Muscle of leg (tissue), 11 donors: ENCODE measurements around the gene HTR3A. TPM values are rescaled to one million over a fixed set of nuclear protein-coding genes. Genes with fewer than 3 reads are reported as not detected.
A peak's percentile ranks its signal among the peaks of the same experiment; 100 is the strongest.

Experiments
- DNase-seq: peaks from one replicate; pipeline ENCODE4 v3.0.0; 2013
- H3K27ac ChIP-seq: one replicate; pipeline ENCODE4 v1.5.1; 2013; ENCODE audit warnings: mild to moderate bottlenecking, low read length, control low read depth
- H3K27me3 ChIP-seq: one replicate; pipeline ENCODE4 v1.6.1; 2013; ENCODE audit warnings: low read length; ENCODE audit not compliant: control insufficient read depth, insufficient read depth
- H3K36me3 ChIP-seq: one replicate; pipeline ENCODE4 v1.6.1; 2013; ENCODE audit warnings: low read length; ENCODE audit not compliant: control insufficient read depth, insufficient read depth
- H3K4me1 ChIP-seq: one replicate; pipeline ENCODE4 v1.6.1; 2013; ENCODE audit warnings: low read length; ENCODE audit not compliant: control insufficient read depth, insufficient read depth
- H3K4me3 ChIP-seq: one replicate; pipeline ENCODE4 v1.5.1; 2013; ENCODE audit warnings: low read length, control low read depth
- H3K9me3 ChIP-seq: replicated peaks from 2 replicates; pipeline ENCODE4 v1.6.1; 2013; ENCODE audit warnings: low read depth, low read length; ENCODE audit not compliant: control insufficient read depth
- WGBS: methylation state at CpG from one replicate; pipeline ENCODE4 v1.1.5; 2013; ENCODE audit warnings: missing lambda C conversion rate; ENCODE audit not compliant: insufficient coverage; 5-methylcytosine and 5-hydroxymethylcytosine counted together
- polyA plus RNA-seq, 8 donors: library from polyadenylated mRNA; unstranded; fragments of 120-200 nt; gene quantifications; one replicate each; pipeline versions ENCODE4 v1.2.1 to v1.2.3, GENCODE V29; 2013; ENCODE audit warnings: inconsistent platforms in 1 of 8, low replicate concordance in 1 of 8; ENCODE audit not compliant: insufficient read length in 8 of 8, insufficient read depth in 1 of 8
- total RNA-seq: library from RNA; stranded (reverse); fragments of 120-200 nt; gene quantifications from one replicate; pipeline ENCODE4 v1.2.4, GENCODE V29; 2013

Gene HTR3A
- total and polyA plus RNA-seq, 9 donors: 0.04 to 0.17 (median 0.10) TPM; not detected in 3

GRCh38 chr11:113947994-113948393 is 26.9 kb upstream of the HTR3A start:
- H3K27me3 ChIP-seq: peaks cover 20% of the 10 kb centered on the region
- no peak for DNase-seq

GRCh38 chr11:113949891-113950290 is 25.0 kb upstream of the HTR3A start:
- no CpG with 5 or more reads among the region's 4 CpGs for WGBS
- Histone ChIP-seq H3K4me3 (no peak overlapping the region), H3K4me1 (no peaks in the 10 kb centered on the region), H3K27me3 (peaks cover 22% of the 10 kb centered on the region), H3K36me3 (no peaks in the 10 kb centered on the region), H3K9me3 (no peaks in the 10 kb centered on the region), H3K27ac (no peak overlapping the region)
- DNase-seq: no peak

More at GRCh38 chr11:113947994-113948393, 26.9 kb upstream of the HTR3A start:
- H3K27ac ChIP-seq: no peak overlapping the region
- H3K4me3 ChIP-seq: no peak overlapping the region
- no peaks in the 10 kb centered on the region for H3K36me3 ChIP-seq
- no peaks in the 10 kb centered on the region for H3K9me3 ChIP-seq
- WGBS: no CpG with 5 or more reads among the region's 4 CpGs
- H3K4me1 ChIP-seq: no peaks in the 10 kb centered on the region

GRCh38 chr11:113951537-113951936 is 23.4 kb upstream of the HTR3A start:
- no peak for DNase-seq
- Histone ChIP-seq H3K9me3 (no peaks in the 10 kb centered on the region), H3K36me3 (no peaks in the 10 kb centered on the region), H3K4me1 (no peaks in the 10 kb centered on the region), H3K27ac (no peak overlapping the region), H3K4me3 (no peak overlapping the region), H3K27me3 (peaks cover 22% of the 10 kb centered on the region)
- 0% methylated on average over 1 of the region's 5 CpGs for WGBS

DNA sequence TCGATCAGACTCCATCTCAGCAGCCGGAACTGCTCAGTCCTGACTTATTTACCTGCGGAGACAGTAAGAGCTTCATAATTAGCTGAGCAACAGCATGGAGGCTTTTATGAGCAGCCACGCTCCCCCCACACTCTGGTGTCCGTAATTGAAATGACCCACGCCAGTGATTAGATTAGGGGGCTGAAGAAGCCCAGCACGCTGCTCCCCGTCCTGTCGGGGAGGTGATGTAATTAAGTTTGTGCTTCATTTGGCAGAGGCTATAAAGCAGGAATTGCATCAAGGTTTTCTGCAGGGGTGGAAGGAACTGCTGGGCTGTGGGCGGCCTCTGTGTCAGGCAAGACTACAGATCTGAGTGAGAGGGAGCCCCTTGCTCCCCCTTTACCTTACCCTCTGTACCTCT is 22.8 kb upstream of the HTR3A start:
- Histone ChIP-seq H3K27ac (no peak overlapping the region), H3K4me1 (no peaks in the 10 kb centered on the region)

DNA sequence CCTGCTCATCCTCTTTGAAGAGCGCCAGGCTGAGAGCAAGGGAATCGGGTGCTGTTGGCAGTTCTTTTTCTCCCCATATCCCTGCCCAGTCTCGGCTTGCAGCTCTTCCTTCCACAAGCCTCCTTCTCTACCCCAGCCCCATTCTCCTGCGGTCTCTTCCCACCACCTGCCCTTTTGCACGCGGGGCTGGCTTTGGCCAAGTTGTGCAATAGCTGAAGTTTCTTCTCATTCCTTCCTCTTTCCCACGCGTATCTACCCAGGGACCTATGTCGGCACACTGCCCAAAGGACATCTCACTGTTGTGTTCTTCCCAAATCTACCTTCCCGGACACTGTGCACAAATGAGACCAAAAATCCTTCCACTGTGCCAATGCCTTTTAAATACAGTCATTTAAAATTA is 22.3 kb upstream of the HTR3A start:
- Histone ChIP-seq H3K27ac (no peak overlapping the region), H3K4me1 (no peaks in the 10 kb centered on the region), H3K4me3 (no peak overlapping the region), H3K9me3 (no peaks in the 10 kb centered on the region), H3K36me3 (no peaks in the 10 kb centered on the region), H3K27me3 (peaks cover 24% of the 10 kb centered on the region)
- peak; percentile 8 for DNase-seq
- WGBS: 62% methylated on average over 9 of the region's 10 CpGs

More for the DNA sequence above, 22.8 kb upstream of the HTR3A start:
- H3K27me3 ChIP-seq: peaks cover 24% of the 10 kb centered on the region
- no peaks in the 10 kb centered on the region for H3K36me3 ChIP-seq
- H3K9me3 ChIP-seq: no peaks in the 10 kb centered on the region
- H3K4me3 ChIP-seq: no peak overlapping the region
- 27% methylated on average over 2 of the region's 10 CpGs for WGBS
- no peak for DNase-seq

GRCh38 chr11:113954235-113954634 is 20.7 kb upstream of the HTR3A start:
- Histone ChIP-seq H3K9me3 (no peaks in the 10 kb centered on the region), H3K36me3 (no peaks in the 10 kb centered on the region), H3K4me3 (no peak overlapping the region), H3K27ac (no peak overlapping the region), H3K27me3 (peaks cover 21% of the 10 kb centered on the region), H3K4me1 (no peaks in the 10 kb centered on the region)
- no peak for DNase-seq
- 44% methylated on average over 6 of the region's 6 CpGs for WGBS

DNA sequence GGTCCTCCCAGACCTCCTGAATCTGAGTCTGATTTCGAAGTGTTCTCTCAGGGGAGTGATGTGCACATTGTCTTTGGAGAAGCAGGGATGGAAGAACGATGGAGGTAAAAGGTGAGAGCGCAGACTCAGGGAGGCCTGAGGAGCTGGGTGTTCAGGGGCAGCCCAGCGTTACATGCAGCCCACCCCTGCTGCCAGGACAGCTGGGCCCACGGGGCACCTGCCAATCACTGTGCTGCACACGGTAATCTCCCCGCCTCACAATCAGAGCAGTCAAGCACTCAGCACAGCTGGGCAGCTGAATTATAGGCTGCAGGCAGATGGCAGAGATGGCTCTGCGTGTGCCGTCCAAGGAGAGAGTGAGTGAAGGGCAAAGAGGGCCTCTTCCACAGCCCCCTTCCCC is 17.9 kb upstream of the HTR3A start:
- Histone ChIP-seq H3K9me3 (no peaks in the 10 kb centered on the region), H3K27me3 (peaks cover 17% of the 10 kb centered on the region), H3K36me3 (no peaks in the 10 kb centered on the region), H3K4me1 (no peaks in the 10 kb centered on the region), H3K27ac (no peak overlapping the region), H3K4me3 (no peak overlapping the region)
- WGBS: 33% methylated on average over 8 of the region's 9 CpGs
- no peak for DNase-seq

- DNase-seq: no peak
- Histone ChIP-seq H3K27me3 (peaks cover 15% of the 10 kb centered on the region), H3K4me1 (no peaks in the 10 kb centered on the region), H3K4me3 (no peak overlapping the region), H3K9me3 (no peaks in the 10 kb centered on the region), H3K27ac (no peak overlapping the region), H3K36me3 (no peaks in the 10 kb centered on the region)
- 38% methylated on average over 5 of the region's 9 CpGs for WGBS
These were observed 14.1 kb upstream of the HTR3A start for GRCh38 chr11:113960702-113961330.

GRCh38 chr11:113967361-113967760 is 7.5 kb upstream of the HTR3A start:
- no peak overlapping the region for H3K4me3 ChIP-seq
- H3K27ac ChIP-seq: no peak overlapping the region
- no CpG with 5 or more reads among the region's 1 CpG for WGBS
- DNase-seq: no peak
- peaks cover 8% of the 10 kb centered on the region for H3K27me3 ChIP-seq
- no peaks in the 10 kb centered on the region for H3K9me3 ChIP-seq
- H3K36me3 ChIP-seq: no peaks in the 10 kb centered on the region
- H3K4me1 ChIP-seq: no peaks in the 10 kb centered on the region

DNA sequence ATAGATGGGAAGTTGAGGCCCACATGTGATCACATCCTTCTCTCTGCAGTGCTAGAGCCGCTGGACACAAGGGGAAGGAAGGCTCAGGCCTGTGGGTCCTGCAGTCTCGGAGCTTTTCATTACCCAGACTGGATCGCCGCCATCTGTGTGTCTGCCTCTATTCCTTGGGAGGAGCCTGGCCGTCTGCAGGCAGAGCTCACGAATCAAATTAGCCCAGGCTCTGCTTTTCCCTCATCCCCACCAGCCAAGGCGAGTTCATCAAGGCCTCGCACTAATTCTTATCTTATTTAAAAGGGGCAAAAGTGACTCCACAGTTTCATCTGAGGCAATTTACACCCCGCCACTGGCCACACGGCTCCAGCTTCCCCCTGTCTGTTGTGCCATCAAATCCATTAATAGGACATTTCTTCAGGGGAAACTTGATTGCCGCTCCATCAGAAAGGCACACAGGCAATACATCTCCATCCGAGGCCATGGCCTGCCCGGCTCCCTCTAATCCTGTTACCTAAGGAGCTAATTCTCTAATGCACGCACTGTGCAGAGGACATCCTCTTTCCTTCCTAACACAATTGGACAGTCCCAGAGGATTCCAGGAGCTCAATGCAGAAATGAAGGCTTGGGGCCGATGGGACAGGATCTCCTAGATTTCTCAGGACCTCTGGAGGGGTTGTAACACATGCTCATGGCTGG is 3.3 kb upstream of the HTR3A start:
- no peak overlapping the region for H3K4me3 ChIP-seq
- no peak overlapping the region for H3K27ac ChIP-seq
- DNase-seq: peak; percentile 49
- 35% methylated on average over 14 of the region's 15 CpGs for WGBS
- peaks cover 2% of the 10 kb centered on the region for H3K27me3 ChIP-seq
- H3K4me1 ChIP-seq: peaks cover 11% of the 10 kb centered on the region
- no peaks in the 10 kb centered on the region for H3K36me3 ChIP-seq
- no peaks in the 10 kb centered on the region for H3K9me3 ChIP-seq
